Head of caudate nucleus (tissue), 42 donors: Measurements from ENCODE around the gene UBE2G2.
"Not testable (repeated sequence)": the region's sequence is repeated elsewhere in the genome, so short reads cannot be mapped to it uniquely, and the experiment has no call there.

ENCODE experiments used
- DNase-seq, 42 donors: peaks; one replicate each; pipeline versions ENCODE4 v3.0.0 to v3.0.0-alpha.2; 2020 to 2021; ENCODE audit warnings: mixed read lengths in 7 of 42
- intact Hi-C: fragments of 100-400 bp; cut with DNase I; formaldehyde crosslinking; loops from one replicate; pipeline ENCODE4 v1.15.0; 2022

UBE2G2 gene

GRCh38 chr21:44837537-44837936 lies 35.9 kb upstream of the UBE2G2 start:
- intact Hi-C loops, result no loop called here
- DNase-seq, result no peak

GRCh38 chr21:44836666-44837471 lies 35.2 kb upstream of the UBE2G2 start:
- peak in 2 of 42 donors; percentile 32 to 44 for DNase-seq
- intact Hi-C loops, result no loop called here

DNA sequence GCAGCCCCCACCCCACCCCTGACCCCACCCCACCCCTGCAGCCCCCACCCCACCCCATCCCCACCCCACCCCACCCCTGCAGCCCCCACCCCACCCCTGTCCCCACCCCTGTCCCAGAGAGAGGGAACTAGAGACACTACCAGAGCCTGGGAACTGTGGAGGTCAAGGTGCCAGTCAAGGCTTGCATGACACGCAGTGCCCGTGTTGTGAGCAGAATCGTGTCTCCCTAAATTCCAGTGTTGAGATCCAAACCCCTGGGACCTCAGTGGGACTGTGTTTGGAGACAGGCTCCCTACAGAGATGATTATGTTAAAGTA lies 34.7 kb upstream of the UBE2G2 start:
- DNase-seq, result peak in 1 of 42 donors; percentile 4
- intact Hi-C loops, result no loop called here

GRCh38 chr21:44835647-44835973 lies 34.0 kb upstream of the UBE2G2 start:
- no peak for DNase-seq

DNA sequence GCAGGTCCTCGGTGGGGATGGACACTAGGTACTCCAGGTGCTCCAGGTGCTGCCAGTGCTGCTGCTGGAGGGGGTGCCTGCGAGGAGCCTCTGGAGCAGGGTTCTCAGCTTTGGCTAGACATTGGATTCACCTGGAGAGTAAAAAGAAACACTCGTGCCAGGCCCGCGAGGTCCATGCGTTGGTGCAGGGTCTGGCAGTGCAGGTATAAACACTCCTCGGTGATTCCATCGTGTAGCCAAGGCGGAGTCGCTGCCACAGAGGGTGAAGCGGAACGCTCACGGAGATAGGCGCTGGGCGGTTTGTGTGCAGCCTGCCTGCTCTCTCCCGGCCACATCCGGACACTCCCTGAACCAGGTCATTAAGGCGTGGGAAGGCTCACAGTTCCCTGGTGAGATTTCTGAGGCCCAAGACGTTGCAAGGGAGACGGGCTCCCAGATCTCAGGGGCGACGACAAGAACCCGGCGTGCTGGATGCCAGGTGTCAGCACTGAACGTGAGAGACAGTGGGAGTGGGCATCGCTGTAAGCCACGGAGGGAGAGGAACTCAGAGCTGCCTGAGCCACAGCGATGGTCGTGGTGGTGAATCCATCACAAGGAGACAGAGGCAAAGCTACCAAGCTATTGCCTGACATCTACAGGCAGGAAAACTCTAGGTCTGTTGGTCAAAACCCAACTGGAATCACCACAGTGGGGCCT lies 33.5 kb upstream of the UBE2G2 start:
- intact Hi-C loops, result no loop called here
- DNase-seq, result peak in 1 of 42 donors; percentile 2

More at GRCh38 chr21:44835647-44835973, 34.0 kb upstream of the UBE2G2 start:
- intact Hi-C loops, result no loop called here

- intact Hi-C loops, result no loop called here
- DNase-seq, result peak in 2 of 42 donors; percentile 3 to 25
Measured at GRCh38 chr21:44834231-44834950, 32.8 kb upstream of the UBE2G2 start.

- DNase-seq, result no peak
- intact Hi-C loops, result no loop called here
Measured at GRCh38 chr21:44833663-44834062, 32.0 kb upstream of the UBE2G2 start.

DNA sequence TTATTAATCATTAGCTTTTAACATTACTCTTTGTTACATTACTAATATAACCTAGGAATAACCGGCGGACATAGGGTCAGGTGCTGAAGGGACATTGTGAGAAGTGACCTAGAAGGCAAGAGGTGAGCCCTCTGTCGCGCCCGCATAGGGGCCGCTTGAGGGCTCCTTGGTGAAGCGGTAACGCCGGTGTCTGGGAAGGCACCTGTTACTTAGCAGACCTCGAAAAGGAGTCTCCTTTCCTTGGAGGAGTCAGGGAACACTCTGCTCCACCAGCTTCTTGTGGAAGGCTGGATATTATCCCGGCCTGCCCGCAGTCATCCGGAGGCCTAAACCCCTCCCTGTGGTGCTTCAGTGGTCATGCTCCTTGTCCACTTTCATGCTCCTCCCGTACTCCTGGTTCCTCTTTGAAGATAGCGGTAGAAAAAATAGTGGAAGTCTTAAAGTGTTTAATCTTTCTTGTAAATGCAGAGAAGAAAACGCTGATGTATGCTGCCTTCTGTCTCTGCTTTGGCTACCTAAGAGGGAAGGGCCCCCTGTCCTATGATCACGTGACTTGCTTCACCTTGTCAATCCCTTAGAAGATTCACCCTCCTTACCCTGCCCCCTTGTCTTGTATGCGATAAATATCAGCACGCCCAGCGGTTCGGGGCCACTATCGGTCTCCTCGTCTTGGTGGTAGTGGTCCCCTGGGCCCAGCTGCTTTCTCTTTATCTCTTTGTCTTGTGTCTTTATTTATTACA lies 31.1 kb upstream of the UBE2G2 start:
- intact Hi-C loops, result not testable (repeated sequence)
- DNase-seq, result peak in 3 of 42 donors; percentile 4 to 29 (median 21)

DNA sequence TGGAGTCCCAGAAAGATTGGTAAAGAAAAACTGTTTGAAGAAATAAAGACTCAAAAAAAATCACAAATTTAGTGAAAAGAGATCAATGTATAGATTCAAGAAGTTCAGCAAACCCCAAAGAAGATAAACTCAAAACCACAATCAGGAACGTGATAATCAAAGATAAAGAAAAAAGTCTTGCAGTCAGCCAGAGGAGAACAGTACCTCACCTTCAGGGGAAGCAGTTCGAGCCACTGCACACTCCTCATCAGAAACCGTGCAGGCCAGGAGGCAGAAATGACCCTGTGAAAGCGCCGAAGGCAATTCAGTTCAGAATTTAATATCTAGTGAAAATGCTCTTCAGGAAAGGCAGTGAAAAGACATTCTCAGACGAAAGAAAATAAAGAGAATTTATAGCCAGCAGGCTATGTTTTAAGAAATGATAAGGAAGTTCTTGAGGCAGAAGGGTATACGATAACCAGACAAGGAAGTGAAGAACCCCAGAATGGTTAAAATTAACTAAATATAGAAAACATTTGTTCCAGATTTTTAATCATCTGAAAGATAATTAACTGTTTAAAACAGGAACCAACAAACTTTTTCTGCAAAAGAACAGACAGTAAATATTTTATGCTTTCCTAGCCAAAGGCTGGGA lies 29.7 kb upstream of the UBE2G2 start:
- DNase-seq, result peak in 1 of 42 donors; percentile 34
- intact Hi-C loops, result no loop called here

DNA sequence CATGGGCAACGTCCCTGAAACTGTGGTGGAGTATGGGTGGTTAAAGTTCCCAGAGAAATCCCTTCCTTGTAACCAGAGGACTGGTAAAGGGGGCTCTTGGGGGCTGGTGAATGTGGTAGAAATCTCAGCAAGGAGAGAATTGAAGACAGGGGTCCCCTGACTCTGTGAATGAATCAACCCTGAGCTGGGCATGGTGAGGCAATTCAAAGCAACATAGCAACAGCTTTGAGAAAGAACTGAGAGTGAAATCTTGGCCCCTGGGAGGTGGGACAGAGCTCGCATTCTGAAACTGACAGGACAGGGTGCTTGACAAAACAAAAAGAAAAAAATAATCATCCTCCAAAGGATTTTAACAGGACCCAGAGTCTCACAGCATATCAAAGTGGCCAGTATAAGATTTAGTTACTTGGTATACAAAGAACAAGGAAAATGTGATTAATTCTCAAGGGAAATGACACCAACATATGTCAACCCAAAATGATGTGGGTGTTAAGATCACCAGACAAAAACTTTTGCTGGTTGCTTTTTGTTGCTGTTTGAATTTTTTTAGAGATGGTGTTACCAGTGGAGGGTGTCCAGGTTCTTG lies 28.0 kb upstream of the UBE2G2 start:
- intact Hi-C loops, result no loop called here

DNA sequence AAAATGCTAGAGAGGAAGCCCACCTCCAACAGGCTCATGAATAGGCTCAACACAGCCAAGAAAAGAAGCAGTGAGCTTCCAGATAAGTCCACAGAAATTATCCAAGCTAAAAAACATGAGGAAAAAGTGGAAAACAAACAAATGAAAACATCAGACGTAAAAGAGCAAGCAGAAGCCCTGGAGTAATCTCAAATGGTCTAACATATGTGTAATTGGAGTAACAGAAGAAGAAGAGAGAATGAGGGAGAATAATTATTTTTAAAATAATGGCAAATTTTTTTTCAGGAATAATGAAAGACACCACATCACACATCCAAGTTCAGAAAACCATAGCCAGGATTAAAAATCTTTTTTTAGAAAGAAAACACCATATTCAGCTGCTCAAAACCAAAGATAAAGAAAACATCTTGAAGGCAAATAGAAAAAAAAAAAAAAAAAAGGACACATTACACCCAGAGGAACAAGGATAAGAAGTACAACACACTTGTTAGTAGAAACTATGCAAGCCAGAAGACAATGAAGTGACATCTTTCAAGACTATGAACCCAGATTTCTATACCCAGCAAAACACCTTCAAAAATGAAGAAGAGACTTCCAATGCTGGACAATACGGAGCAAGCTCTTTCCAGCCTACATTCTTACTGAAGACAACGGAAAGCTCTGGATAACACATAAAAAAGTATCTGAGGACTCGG lies 26.9 kb upstream of the UBE2G2 start:
- DNase-seq, result no peak
- intact Hi-C loops, result no loop called here

More for the DNA sequence above, 28.0 kb upstream of the UBE2G2 start:
- DNase-seq, result no peak

DNA sequence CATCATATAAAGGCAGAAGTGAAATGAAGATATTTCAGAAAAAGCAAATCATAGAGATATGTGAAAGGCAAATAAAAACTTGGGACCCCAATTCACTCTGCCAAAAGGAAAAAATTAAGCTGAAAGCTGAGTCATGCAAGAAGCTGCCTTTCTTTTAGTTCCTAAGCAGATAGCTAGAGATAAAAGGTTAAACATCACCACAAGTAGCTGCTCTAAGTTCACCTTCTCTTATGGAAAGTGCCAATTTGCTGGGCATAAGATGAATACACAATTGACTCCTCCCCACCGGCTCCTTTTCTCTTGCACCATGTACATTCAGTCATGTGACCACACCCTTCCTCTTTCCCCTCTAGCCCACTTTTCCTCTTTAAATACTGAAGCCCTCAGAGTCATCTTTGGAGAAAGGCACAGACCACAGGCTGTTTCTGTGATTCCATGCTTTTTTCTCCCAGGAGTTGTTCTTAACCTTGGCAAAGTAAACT lies 21.6 kb upstream of the UBE2G2 start:
- no peak for DNase-seq
- intact Hi-C loops, result no loop called here

DNA sequence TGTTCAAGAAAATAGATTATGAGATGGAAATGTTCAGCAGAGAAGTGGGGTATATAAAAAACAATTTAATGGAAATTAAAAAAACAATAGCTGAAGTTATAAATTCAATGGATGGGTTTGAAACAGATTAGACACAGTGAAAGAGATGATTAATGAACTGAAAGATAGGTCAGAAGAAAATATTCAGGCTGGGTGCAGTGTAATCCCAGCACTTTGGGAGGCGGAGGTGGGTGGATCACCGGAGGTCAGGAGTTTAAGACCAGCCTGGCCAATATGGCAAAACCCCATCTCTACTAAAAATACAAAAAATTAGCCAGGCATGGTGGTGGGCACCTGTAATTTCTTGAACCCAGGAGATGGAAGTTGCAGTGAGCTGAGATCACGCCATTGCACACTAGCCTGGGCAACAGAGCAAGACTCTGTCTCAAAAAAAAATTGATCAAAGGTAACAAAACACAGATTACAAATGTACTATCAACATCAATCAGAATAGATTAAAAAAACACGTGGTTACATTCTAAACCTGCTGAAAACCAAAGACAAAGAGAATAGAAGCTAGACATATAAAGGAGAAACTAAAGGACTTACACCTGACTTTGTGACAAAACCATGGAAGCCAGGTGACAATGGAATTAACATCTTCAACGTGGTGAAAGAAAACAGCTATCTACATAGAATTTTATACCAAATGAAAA lies 21.0 kb upstream of the UBE2G2 start:
- intact Hi-C loops, result no loop called here
- no peak for DNase-seq

- DNase-seq, result no peak
- intact Hi-C loops, result no loop called here
Measured at GRCh38 chr21:44820851-44821250, 19.2 kb upstream of the UBE2G2 start.

DNA sequence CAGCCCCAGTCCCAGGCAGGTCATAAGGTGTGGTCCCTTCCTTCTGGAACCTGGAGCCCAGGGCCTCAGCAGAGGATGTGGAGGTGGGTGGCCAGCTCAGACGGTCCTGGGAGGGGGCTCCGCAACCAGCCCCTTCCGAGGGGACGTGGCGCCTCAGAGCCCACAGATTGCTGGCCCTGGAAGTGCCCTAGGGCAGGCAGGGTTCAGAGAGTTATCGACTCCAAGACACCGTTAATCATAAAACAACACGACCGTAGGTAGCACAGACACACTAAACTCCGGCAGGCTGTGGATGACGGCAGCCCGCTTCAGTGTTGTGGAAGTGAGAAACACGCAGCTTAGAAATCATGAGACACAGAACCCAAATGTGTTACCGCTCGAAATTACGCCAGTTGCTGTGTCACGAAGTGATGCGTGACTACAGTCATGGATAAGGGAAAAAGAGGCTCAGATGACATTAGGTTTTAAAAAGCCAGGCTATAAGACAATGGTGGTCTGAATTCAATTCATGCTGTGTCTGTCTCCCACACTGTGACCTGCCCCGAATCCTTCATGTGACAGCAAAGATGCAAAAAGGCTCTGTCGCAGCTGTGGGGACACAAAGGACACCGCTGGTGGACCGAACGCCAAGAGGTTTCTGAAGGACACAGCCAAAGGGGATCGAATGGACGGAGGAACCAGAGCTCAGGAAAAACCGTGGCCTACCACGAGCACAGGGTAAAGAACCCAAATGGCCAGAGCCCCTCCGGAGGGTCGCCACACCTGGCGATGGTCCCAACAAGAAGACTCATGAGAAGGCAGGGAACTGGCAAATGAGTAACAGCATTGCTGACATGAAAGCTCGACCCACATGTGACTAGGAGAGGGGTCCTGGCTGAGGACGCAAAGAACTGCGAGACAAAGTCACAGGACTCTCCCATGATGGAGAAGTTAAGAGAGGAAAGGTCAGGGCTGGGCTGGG lies 17.9 kb upstream of the UBE2G2 start:
- DNase-seq, result no peak
- intact Hi-C loops, result loop anchor here (5.0 kb wide), 1 partner anchor 53 kb away; the partner anchor contains the start of gene PTTG1IP

GRCh38 chr21:44818640-44819011 lies 17.0 kb upstream of the UBE2G2 start:
- peak in 1 of 42 donors; percentile 31 for DNase-seq
- intact Hi-C loops, result loop anchor here (5.0 kb wide), 1 partner anchor 54 kb away; the partner anchor contains the start of gene PTTG1IP
